ENCODE results near the gene PARD3. TPM values are rescaled to one million over a fixed set of nuclear protein-coding genes. Genes with fewer than 3 reads are reported as not detected.
"Not testable (repeated sequence)": the region's sequence is repeated elsewhere in the genome, so short reads cannot be mapped to it uniquely, and the experiment has no call there.

Gene PARD3
- total RNA-seq, 1 donor from 2014 or later = 72.5 TPM

GRCh38 chr10:34742456-34742855, 72.6 kb downstream of the PARD3 start:
- no peak for DNase-seq

DNA sequence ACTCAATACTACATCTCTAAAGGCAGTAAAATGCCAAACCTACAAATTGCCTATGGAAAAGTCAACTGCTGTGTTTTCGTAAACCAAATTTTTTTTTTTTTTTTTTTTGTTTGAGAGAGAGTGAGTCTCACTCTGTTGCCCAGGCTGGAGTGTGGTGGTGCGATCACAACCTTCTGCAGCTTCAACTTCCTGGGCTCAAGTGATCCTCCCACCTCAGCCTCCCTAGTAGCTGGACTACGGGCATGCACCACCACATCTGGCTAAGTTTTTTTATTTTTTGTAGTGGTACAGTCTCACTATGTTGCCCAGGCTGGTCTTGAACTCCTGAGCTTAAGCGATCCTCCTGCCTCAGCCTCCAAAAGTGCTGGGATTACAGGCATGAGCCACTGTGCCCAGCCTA, 74.0 kb downstream of the PARD3 start:
- not testable (repeated sequence) for DNase-seq

DNA sequence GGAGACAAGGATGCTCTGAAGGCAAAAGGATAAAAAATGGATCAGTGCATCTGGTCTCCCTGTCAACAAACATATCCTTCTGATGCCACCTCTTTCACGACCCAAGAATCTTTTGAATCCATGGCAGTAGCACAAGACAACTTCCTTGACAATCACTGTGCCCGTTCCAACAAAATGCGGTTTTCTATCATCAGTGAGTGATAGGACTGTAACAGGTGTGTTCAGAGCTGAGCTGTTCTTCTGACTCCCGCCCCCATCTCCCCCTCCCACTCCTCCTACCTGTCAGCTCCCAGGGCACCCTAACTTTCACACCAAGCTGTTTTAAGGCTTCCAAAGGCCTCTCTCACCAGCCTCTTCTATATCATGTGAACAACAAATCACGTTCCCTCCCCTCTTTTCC, 74.8 kb downstream of the PARD3 start:
- no peak for DNase-seq

DNA sequence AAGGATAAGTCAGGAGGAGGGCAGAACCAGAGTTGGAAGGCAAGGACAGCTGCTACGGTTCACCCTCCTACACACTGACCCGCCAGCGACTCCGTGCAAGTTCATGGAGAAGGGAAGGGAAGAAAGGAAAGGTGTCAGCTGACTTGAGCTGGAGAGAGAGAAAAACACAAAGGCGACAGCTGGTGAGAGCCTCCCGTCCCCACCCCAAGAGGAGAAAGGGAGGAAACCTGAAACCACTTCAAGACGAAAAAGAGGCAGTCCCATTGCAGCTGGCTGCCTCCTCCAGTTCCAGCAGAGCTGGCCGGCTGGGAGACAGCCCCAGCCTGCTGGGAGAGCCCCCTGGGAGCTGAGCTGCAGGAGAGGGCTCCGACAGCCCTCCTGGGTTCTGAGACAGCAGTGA, 75.2 kb downstream of the PARD3 start:
- peak; percentile 56 for DNase-seq

GRCh38 chr10:34737772-34738169, 77.3 kb downstream of the PARD3 start:
- DNase-seq = no peak

- no peak for DNase-seq
These were observed 77.9 kb downstream of the PARD3 start for GRCh38 chr10:34736976-34737771.

DNA sequence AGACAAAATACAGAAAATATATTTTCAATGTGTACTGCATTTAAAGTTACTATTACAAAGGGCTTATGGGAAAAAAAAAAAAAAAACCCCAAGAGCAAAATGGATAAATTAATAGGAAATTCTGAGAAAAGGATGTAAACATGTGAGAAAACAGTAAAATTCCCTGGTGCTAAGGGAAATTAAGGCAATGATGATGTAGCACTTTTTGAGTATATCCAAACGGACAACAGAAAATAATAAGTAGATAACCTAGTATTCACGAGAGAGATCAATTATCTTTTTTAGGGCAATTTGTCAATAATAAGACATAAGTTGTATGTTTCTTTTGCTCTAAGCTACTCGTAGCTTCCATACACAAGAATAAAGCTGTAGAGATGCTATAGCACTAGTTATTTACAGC, 80.2 kb downstream of the PARD3 start:
- no peak for DNase-seq

GRCh38 chr10:34732926-34733325, 82.2 kb downstream of the PARD3 start:
- no peak for DNase-seq

DNA sequence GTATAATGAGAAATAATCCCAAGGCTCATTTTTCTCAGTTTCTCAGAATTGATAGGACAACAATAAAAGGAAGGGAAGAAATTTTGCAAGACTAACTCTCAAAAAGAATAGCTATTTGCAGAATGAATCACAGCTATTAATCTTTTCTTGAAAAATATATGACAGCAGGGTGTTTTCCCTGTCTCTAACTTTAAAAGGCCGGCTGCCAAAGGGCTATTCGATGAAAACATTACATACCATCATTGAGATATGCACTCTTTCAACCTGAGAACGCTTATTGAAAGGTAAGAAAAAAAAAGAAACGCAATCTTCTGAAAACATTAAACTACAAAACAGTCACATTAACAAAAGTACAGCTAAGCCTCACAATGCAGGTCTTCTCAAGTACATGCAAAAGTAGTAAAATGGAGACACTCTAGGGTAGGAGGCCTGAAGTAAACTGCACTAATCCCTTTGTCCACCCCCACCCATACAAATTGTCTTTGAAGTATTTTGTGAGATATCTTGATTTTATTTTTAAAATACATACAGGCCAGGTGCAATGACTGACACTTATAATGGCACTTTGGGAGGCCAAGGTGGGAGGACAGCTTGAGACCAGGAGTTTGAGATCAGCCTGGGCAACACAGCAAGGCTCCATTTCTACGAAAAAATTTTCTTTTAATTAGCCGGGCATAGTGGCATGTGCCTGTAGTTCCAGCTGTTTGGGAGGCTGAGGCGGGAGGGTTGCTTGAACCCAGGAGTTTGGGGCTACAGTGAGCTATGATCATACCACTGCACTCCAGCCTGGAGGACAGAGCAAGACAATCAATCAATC, 83.0 kb downstream of the PARD3 start:
- no peak for DNase-seq

DNA sequence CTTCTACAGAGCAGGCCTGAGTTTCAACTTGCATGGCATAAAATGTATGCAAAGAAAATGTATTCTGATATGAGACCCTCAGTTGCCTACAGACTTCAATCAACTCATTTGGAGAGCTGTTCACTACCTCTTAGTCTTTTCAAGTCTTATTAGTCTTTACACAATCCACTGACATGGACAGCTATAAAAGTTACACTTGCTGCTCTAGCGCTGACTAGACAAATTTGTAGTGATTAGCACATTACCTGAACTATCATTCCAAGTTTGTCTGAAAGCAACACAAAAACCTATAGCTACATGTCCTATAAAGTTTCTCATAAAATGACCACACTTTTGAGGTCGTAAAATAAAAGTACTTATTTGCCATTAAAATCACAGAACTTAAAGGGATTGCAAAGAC, 83.9 kb downstream of the PARD3 start:
- DNase-seq = no peak

- no peak for DNase-seq
These were observed 84.4 kb downstream of the PARD3 start for GRCh38 chr10:34730726-34731125.

- DNase-seq = no peak
These were observed 85.5 kb downstream of the PARD3 start for GRCh38 chr10:34729619-34730018.

DNA sequence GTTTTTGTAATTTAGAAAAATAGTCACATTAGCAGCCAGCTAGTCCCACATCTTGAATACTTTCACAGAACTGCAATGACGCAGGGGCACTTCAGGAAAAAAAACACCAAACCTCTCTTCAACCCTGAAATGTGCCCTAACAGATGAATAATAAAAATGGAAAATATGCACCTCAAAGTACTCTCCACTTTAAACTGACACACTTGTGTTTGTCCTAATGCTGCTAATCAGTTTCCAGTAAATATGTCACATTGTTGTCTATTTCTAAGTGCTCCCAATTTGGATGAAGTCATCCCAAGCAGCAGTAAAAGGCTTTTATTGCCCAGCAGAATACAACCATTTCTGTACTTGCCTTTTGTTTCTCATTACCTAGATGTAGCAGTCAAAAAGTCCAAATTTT, 86.7 kb downstream of the PARD3 start:
- no peak for DNase-seq

DNA sequence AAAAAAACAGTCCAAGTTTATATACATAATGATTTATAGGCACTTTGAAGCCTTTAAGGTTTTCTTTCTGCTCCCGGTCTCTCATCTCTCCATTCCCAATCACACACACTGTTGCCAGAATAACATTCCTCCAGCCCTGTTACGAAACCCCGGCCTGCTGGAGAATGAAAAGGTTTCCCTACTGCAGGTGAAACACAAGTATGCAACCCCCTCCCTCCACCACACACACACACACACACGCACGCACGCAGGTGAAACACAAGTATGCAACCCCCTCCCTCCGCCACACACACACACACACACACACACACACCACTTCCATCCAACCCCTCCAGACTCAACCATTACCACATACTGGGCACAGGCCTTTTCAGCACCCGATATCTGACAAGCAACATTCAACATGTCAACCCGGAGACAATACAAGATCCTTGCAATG, 87.5 kb downstream of the PARD3 start:
- no peak for DNase-seq

DNA sequence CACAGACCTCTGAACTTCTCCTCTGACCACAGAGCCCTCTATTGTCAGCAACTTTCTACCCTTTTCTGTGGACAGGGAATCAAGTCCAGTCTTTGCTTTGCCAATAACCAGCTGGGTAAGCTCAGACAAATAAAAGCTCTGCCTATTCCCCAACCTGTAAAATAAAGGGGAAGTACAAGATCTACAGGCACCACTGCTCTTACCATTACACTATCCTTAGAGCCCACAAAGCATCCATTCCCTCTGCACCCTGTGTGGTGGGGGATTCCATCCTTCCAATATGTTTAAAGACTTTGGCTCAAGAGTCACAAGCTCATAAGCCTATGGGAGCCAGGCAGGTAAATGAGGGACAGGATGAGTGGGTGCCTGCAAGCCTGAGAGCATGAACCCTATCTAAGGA, 88.2 kb downstream of the PARD3 start:
- no peak for DNase-seq

GRCh38 chr10:34723750-34724149, 91.3 kb downstream of the PARD3 start:
- peak; percentile 44 for DNase-seq

DNA sequence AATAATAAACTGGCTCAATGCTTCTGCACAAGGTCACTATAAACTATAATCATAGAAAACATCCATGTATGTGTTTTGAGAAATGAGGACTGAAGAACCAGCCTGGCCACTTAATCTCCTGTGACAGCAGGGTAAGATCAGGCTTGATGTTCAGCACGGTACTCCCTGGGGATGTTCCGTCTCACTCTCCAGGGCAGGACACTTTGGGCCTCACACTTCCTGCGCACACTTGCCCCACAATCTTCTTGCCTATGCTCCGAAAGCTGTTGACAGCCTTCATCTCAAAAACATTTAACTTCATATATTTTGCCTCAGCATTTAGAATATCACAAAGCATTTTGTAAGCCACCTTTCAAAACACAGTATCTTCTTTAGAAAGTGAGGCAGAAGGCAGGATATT, 92.7 kb downstream of the PARD3 start:
- DNase-seq = no peak

DNA sequence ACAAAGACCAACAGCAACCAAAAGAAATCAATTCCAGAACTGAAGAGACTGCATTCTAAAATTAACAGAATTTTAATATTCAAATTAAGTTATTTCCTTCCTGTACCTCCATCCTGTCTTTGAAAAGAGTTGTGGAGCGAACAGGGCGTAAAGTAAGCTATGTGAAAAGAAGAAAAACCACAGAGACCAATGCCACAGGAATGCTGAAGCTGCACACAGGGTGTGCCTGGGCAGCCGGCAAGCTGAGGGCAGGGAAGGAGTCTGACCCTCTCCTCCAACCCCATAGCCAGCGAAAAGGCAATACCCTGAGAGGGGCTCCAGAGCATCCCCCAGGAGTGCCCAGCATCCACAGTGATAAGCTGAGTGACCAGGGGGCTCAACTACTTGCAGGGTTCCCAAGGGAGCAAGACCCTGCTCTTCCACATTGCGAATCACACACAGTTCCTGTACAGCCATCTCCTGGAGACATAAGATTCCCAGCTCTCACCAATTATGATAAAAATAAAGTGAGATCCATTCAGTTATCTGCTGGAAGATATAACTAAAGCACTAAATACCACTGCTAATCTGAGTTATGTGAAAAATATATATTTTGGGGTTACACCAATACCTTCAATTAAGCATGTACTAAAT, 93.8 kb downstream of the PARD3 start:
- DNase-seq = no peak

- DNase-seq = no peak
These were observed 95.3 kb downstream of the PARD3 start for GRCh38 chr10:34719746-34720145.

- no peak for DNase-seq
These were observed 95.8 kb downstream of the PARD3 start for GRCh38 chr10:34719328-34719727.

DNA sequence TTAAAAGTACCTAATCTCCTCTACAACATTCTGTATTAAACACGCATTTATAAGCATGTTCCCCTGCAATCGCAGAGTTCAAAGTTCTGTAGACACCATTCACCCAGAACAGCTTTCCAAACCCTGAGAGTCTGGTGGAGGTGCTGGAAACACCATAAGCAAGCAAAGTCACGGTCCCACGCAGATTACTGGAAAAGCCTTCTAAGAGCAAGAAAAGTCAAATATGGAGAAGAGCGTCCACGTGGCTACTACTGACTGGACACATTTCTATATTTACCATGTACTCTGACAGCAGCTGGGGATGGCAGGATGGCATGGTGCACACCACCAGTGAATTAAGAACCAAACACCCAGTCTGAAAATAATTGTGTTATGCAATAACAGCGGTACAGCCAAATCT, 97.7 kb downstream of the PARD3 start:
- no peak for DNase-seq

GRCh38 chr10:34716958-34717357, 98.1 kb downstream of the PARD3 start:
- no peak for DNase-seq

GRCh38 chr10:34716234-34716633, 98.9 kb downstream of the PARD3 start:
- DNase-seq = no peak

Measured in skin of body (tissue), 2 donors.